ENCODE data around the gene MRPL23.
"Not testable (repeated sequence)": the region's sequence is repeated elsewhere in the genome, so short reads cannot be mapped to it uniquely, and the experiment has no call there.

MRPL23 gene

DNA sequence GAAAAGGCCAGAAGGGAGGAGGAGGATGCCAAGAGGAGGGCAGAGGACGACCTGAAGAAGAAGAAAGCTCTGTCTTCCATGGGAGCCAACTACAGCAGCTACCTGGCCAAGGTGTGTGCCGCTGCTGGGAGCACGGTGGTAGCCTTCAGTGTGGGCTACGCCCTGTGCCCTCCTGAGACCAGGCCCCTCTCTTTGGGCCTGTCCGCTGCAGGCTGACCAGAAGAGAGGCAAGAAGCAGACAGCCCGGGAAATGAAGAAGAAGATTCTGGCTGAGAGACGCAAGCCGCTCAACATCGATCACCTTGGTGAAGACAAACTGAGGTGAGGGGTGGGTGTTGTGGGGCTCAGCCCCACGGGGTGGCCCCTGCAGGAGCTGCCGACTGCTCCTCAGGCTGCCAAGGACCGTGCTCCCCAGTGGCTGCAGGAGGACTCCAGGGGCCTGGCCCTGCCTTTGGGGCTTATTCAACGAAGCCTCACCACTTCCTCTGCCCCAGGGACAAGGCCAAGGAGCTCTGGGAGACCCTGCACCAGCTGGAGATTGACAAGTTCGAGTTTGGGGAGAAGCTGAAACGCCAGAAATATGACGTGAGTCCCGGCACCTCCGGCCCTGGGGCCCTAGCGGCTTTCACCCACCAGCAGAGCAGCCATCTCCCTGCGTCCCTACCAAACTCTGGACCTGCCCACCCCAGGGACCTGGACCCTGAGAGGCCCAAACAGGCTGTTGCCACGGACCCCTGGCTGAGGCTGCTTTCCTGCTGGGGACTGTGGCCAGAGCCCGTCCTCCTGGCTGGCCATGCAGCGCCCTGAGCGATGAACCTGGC is 12.6 kb upstream of the MRPL23 start:
- DNase-seq: no peak

DNA sequence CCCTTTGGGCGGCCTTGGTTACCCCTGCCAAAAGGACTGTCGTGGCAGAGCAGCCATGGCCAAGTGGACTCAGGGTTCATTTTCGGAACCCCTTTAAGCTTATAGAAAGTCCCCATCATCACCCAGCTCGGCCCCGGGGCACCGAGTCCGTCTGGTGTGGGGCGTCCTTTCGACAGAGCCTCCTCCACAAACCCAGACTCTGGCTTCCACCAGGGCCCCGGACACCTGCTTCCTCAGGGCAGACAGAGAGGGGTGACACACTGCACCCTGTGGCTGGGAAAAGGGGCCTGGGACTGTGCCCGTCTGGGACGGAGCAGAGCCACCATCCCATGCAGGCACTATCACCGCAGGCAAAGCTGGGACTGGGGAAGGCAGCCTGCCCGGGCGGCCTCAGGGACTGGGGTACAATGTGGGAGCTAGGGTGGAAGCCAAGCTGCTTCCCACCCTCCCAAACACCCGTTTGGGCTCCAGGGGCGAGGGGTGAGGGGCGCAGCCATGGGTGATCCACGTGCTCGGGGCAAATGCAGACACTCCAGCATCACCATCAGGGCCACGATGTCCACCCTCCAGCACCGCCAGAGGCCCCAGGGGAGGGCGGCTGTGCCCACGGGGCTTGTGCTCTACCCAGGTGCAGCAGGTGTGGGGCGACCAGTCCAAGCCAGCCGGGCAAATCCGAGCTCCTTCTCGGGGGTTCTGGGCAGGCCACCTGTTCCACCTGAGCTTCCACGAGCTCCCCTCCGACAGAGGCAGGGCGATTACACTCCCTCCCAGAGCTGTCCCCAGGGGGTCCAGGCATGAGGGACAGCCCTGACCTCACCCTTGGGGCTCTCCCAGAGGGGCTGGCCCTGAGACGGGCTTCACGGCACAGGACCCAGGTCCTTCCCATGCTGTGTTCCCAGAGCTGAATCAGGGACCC is 11.7 kb upstream of the MRPL23 start:
- DNase-seq: no peak

GRCh38 chr11:1936072-1936780 is 10.9 kb upstream of the MRPL23 start:
- DNase-seq: no peak

DNA sequence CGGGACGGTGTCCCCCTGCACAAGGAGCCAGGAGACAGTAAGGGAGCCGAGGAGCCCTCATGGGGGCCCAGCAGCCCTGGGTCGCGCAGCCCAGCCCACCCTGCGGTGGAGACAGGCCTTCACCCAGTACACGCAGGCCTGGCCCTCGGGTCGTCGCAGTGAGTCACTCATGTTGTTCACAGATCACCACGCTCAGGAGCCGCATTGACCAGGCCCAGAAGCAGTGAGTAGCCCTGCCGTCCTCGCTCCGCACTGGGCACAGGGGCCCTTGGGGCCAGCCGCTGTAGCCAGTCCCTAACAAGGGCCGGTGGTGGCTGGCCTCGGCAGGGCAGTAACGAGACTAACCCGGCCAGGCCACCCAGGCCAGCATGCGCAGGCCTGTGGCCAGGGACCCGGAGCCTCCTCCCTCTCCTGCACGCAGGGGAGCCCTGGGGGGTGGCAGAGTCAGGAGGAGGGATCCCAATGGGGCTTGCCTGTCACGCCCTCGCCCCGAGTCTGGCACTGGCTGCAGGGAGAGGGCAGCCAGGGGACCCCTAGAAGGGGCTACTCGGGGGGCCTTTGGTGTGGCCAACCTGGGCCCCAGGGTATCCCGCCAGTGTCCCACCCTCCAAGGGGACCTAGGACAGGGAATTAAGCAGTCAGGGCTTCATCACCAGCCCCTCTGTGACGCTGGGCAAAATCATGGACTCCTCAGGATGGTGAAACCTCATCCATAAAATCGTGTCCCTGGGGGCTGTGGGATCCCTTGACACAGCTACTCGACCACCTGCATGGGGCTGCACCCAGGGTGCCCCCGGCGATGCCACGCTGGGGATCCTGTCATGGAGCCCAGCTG is 10.1 kb upstream of the MRPL23 start:
- DNase-seq: no peak

GRCh38 chr11:1937616-1938342 is 9.4 kb upstream of the MRPL23 start:
- no peak for DNase-seq

- no peak for DNase-seq
Measured at GRCh38 chr11:1938343-1939005, 8.7 kb upstream of the MRPL23 start.

GRCh38 chr11:1939006-1939625 is 8.0 kb upstream of the MRPL23 start:
- DNase-seq: no peak

- DNase-seq: not testable (repeated sequence)
Measured at GRCh38 chr11:1939788-1940187, 7.3 kb upstream of the MRPL23 start.

DNA sequence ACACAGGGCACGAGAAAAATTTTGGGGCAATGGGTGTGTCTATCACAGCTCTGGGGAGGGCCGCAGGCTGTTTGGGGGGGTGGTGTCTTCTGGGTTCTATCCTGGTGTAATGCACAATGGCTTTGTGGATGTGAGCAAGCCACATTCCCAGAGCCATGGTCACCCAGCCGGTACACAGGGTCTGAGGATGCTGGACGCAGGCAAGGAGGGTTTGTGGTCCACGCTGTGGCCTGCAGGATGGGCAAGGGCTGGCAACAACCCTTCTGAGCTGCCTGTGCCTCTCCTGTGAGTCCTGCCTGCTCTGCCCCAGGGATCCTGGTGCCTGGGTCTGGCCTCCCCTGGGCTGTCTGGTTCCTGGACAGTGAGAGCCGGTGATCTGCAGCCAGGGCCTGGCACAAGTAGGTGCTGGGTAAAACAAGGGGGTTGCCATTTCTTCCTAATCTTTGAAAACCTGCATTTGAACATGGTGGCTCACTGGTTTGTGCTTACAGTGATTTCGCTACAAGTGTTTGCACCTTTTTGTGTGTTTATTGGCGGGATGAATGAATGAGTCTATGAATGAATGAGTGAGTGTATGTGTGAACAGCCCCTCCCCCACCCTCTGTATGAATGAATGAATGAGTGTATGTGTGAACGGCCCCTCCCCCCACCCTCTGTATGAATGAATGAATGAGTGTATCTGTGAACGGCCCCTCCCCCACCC is 4.4 kb upstream of the MRPL23 start:
- DNase-seq: no peak

DNA sequence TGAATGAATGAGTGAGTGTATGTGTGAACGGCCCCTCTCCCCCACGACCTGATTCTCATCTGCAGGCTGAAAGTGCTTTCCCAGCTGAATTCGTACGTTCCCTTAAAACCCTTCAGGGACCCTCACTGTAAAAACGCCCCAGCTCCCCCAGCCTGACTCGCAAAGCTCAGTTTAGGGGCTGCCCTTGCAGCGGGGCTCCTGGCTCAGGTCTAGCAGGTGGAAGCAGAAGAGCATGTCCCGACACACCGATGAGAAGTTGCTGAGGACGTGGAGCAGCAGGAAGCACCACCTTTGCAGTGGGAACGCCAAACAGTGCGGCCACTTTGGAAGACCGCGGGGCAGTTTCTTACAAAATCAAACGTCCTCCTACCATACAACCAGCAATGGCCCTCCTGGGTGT is 3.6 kb upstream of the MRPL23 start:
- no peak for DNase-seq

DNA sequence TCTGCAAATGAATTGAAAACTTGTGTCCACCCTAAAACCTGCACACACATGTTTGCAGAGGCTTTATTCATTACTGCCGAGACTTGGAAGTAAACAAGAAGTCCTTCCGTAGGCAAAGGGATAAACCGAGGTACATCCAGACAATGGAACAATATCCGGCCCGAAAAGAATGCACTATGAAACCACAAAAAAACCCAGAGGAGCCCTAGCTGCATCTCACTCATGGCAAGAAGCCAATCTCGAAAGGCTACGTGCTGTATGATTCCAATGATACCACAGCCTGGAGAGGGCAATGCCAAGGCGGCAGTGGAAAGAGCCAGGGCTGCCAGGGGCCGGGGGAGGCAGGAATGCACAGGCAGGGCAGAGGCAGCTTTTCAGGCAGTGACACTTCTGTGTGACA is 3.2 kb upstream of the MRPL23 start:
- DNase-seq: no peak

DNA sequence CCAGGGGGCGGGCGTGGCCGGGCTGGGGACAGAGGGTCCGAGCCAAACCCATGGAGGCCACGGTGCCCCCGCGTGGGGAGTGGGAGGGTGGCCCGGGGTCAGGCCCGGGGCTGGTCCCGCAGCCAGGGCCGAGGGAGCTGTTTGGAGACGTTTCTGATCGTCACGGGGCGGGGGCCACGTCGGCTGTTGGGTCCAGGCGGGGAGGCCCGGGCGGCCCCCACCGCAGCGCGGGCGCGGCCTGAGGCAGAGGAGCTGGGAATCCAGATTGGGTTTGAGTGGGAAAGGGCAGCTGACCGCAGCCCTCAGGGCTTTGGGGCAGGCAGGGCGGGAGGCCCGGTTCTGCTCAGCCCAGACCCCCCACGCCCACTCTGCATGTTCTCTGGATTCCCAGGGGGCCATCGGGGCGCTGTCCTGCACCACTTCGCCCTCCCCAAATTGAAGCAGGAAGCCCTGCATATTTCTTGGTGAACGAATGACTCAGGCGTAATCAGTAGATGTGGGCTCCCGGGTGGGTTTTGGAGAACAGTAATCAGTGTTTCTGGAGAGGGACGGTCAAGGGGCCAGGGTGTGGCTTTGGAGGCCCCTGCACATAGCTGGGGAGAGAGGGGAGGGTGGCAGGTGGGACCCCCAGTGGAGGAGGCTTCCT is 583 bp downstream of the MRPL23 start:
- no peak for DNase-seq

GRCh38 chr11:1948389-1948788 is 1.3 kb downstream of the MRPL23 start:
- DNase-seq: no peak

GRCh38 chr11:1949302-1949701 is 2.2 kb downstream of the MRPL23 start:
- DNase-seq: no peak

- DNase-seq: no peak
Measured at GRCh38 chr11:1949922-1950321, 2.8 kb downstream of the MRPL23 start.

DNA sequence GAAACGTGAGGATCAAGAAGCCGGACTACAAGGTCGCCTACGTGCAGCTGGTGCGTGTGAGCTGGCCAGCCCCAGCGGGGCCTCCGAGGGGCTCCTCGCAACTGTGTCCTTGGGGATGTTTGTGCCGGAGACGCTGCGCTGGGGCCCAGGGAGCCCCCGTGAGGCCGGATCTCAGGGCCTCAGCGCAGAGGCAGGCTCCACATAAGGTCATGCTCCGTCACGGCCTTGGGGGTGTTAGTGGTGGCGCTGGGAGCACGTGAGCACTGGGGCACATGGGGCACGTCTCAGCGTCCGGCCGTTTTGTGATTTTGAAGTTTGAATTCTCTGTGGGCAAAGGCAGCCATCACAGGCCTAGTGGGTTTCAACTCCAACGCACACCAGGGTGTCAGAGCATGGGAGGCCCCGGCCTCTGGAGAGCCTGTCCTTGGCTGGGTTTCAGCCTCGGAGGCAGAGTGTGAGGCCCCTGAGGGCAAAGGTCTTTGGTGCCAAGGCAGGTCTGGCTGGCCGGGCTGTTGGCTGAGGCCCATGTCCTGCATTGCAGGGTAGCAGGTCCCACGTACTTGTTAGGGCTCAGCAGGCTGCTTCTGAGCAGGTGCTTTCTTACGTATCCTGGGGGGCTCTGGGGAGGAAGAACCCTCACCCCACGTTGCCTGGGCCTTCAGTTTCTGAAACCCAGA is 5.8 kb downstream of the MRPL23 start:
- DNase-seq: no peak

DNA sequence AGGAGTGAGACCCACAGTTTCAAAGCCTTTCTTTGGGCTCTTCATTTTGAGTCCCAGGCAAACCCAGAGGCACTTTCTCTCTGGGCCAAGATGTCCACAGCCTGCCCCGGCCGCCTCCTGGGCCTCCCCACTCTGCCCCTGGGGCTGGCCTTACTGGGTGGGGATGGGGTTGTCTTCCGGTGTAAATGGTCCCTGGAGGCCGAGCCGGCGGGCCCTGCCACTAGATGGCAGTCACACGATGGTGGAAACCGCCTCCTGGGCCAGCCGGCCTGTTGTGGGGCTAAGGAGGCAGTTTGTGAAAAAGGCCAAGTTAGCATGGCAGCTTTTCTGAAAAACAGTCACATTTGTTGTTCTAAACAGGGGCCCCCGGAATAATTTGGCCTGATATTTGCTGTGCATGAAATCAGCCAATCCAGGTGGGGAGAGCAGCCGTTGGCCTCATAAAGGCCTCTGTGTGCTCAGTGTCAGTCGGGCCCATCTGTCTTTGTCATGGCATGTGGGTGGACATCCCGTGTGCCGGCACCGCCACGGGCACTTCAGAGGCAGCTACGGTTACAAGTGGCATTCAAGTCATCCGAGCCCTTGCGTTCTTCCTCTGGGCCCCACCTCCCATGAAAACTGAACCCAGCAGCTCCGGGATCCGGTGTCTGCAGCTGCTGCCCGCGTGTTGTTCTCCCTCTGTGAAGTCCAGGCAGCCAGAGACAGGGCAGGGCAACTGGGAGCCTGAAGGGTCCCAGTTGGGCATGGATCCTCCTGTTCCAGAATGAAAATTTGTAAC is 6.5 kb downstream of the MRPL23 start:
- DNase-seq: no peak

- no peak for DNase-seq
Measured at GRCh38 chr11:1958367-1958766, 11.2 kb downstream of the MRPL23 start.

Data from NCI-H1436 treated with DMSO at 0.1 percent for 48 hours (cell line).